Endothelial cell of umbilical vein (primary cell): ENCODE measurements around the gene CPEB1. TPM values are rescaled to one million over a fixed set of nuclear protein-coding genes. Genes with fewer than 3 reads are reported as not detected.

Experiments
- BruUV-seq: library from RNA; stranded (reverse); fragments of 400-500 nt; replicated peaks from 2 replicates; lab custom pipeline; 2021; lab: Mats Ljungman, UMichigan
- CTCF ChIA-PET: fragments of 300-600, 350-600 bp; sonication (Branson Sonifier 250); formaldehyde crosslinking; loops from one replicate; lab custom pipeline; 2021; ENCODE audit warnings: antibody characterized with exemption, inconsistent platforms; lab: Charles Lee
- POLR2A ChIA-PET: fragments of 300-600, 350-600 bp; sonication (Branson Sonifier 250); formaldehyde crosslinking; loops from one replicate; lab custom pipeline; 2021; ENCODE audit warnings: antibody characterized with exemption, inconsistent platforms; lab: Charles Lee
- DNase-seq: peaks from one replicate; pipeline ENCODE4 v3.0.0-alpha.2; 2011; ENCODE audit warnings: low read depth, low spot score
- FAIRE-seq: peaks from 2 replicates; lab custom pipeline; 2011; peaks lifted over from hg19 to GRCh38; lab: Jason Lieb, UNC
- H2AFZ ChIP-seq: 2 replicates; pipeline ENCODE4 v1.6.0; 2012; ENCODE audit warnings: low read depth, low read length, control low read depth, inconsistent platforms
- H3K27ac ChIP-seq: 2 replicates; pipeline ENCODE4 v1.5.1; 2011; ENCODE audit warnings: low read depth, mild to moderate bottlenecking, control low read depth, low read length, moderate library complexity; ENCODE audit not compliant: insufficient read depth
- H3K27me3 ChIP-seq, 2 experiments: 2 replicates each; pipeline versions ENCODE4 v1.6.0 to v1.6.1; 2011; ENCODE audit warnings: low read length in 2 of 2, mixed read lengths in 1 of 2; ENCODE audit not compliant: control insufficient read depth in 2 of 2, insufficient read depth in 2 of 2
- H3K36me3 ChIP-seq, 2 experiments: 2 replicates in 1 of 2; 3 replicates in 1 of 2; pipeline ENCODE4 v1.5.1; 2011; ENCODE audit warnings: low read length in 2 of 2, mild to moderate bottlenecking in 1 of 2, moderate library complexity in 1 of 2; ENCODE audit not compliant: control insufficient read depth in 2 of 2, insufficient read depth in 2 of 2; ENCODE audit errors: extremely low read depth in 1 of 2
- H3K4me1 ChIP-seq: 3 replicates; pipeline ENCODE4 v1.5.1; 2011; ENCODE audit warnings: mild to moderate bottlenecking, low read length; ENCODE audit not compliant: control insufficient read depth, insufficient read depth; ENCODE audit errors: extremely low read depth
- H3K4me2 ChIP-seq: 2 replicates; pipeline ENCODE4 v1.6.1; 2011; ENCODE audit warnings: low read length, control low read depth, mixed read lengths; ENCODE audit not compliant: insufficient read depth
- H3K4me3 ChIP-seq, 3 experiments: fragments of 200-600 bp in 1 of 3; sonication (generic), shearing (Covaris generic) in 1 of 3; replicated peaks in 1 of 3; 2 replicates each; pipeline ENCODE4 v1.5.1; 2011 to 2016; ENCODE audit warnings: control low read depth in 3 of 3, low read length in 3 of 3, mild to moderate bottlenecking in 2 of 3, inconsistent platforms in 1 of 3, low read depth in 1 of 3, moderate library complexity in 1 of 3; ENCODE audit not compliant: insufficient read depth in 1 of 3
- H3K79me2 ChIP-seq: 2 replicates; pipeline ENCODE4 v1.6.0; 2012; ENCODE audit warnings: low read length, inconsistent platforms; ENCODE audit not compliant: control insufficient read depth, insufficient read depth
- H3K9ac ChIP-seq: replicated peaks from 2 replicates; pipeline ENCODE3; 2011; ENCODE audit warnings: low read length, control low read depth; ENCODE audit not compliant: insufficient read depth; ENCODE audit errors: extremely low read depth
- H3K9me1 ChIP-seq: replicated peaks from 3 replicates; pipeline ENCODE4 v1.6.0; 2011; ENCODE audit warnings: mild to moderate bottlenecking, low read length; ENCODE audit not compliant: control insufficient read depth, insufficient read depth; ENCODE audit errors: extremely low read depth
- H3K9me3 ChIP-seq: replicated peaks from 2 replicates; pipeline ENCODE4 v1.5.1; 2012; ENCODE audit warnings: low read length, inconsistent platforms; ENCODE audit not compliant: control insufficient read depth, insufficient read depth
- H4K20me1 ChIP-seq: replicated peaks from 2 replicates; pipeline ENCODE3; 2011; ENCODE audit warnings: mild to moderate bottlenecking, low read length; ENCODE audit not compliant: control insufficient read depth, insufficient read depth; ENCODE audit errors: extremely low read depth
- EZH2 ChIP-seq: IDR thresholded peaks from 2 replicates; pipeline ENCODE4 v1.6.1; 2012; ENCODE audit warnings: borderline replicate concordance, low read depth, mild to moderate bottlenecking, moderate library complexity, low read length, inconsistent platforms; ENCODE audit not compliant: severe bottlenecking
- FOS ChIP-seq: IDR thresholded peaks from 2 replicates; pipeline ENCODE4 v1.6.1; 2011; ENCODE audit warnings: mild to moderate bottlenecking, low read length, moderate library complexity, borderline replicate concordance; ENCODE audit not compliant: insufficient read depth
- GATA2 ChIP-seq: IDR thresholded peaks from 2 replicates; pipeline ENCODE4 v1.7.0; 2011; ENCODE audit warnings: low read depth, mild to moderate bottlenecking, moderate library complexity, mixed read lengths, low read length; ENCODE audit not compliant: insufficient read length, insufficient read depth
- JUN ChIP-seq: IDR thresholded peaks from 2 replicates; pipeline ENCODE4 v1.6.1; 2011; ENCODE audit warnings: borderline replicate concordance, low read depth; ENCODE audit not compliant: insufficient read length, insufficient read depth
- MYC ChIP-seq: IDR thresholded peaks from one replicate; pipeline ENCODE4 v1.6.1; 2011; ENCODE audit warnings: mild to moderate bottlenecking, low read depth, low read length
- POLR2A ChIP-seq: IDR thresholded peaks from 2 replicates; pipeline ENCODE4 v1.6.1; 2012; ENCODE audit warnings: low read depth, mild to moderate bottlenecking, control low read depth, low read length
- POLR2AphosphoS5 ChIP-seq: IDR thresholded peaks from 2 replicates; pipeline ENCODE4 v1.6.1; 2012; ENCODE audit warnings: low read depth, mild to moderate bottlenecking, control low read depth, low read length, moderate library complexity; ENCODE audit not compliant: insufficient read depth
- dilution Hi-C: fragments of 300-500 bp; cut with MboI; formaldehyde crosslinking; loops from one replicate; pipeline ENCODE4 v1.15.0; 2019; ENCODE audit warnings: low sequenced_read_pairs; ENCODE audit not compliant: extremely low pct_ligation_motif_present
- intact Hi-C: fragments of 100-400 bp; cut with micrococcal nuclease; formaldehyde crosslinking; loops from one replicate; pipeline ENCODE4 v1.10.0; 2022
- polyA plus RNA-seq, 4 experiments: library from polyadenylated mRNA; depleted of rRNA in 3 of 4; stranded (reverse) in 3 of 4; unstranded in 1 of 4; fragments of >200 nt; gene quantifications; 2 replicates each; pipeline versions ENCODE4 v1.2.1 to v1.2.3, GENCODE V29; 2011 to 2012; ENCODE audit warnings: missing spikeins in 1 of 4
- total RNA-seq: library from RNA; stranded (reverse); gene quantifications from 2 replicates; pipeline ENCODE4 v1.2.3, GENCODE V29; 2021
- TF ChIP-seq, protein P1 (sequence below): IDR thresholded peaks from 2 replicates; pipeline ENCODE4 v1.6.1; 2011; ENCODE audit not compliant: insufficient read depth, insufficient read length
- TF ChIP-seq, protein P2 (sequence below), 2 donors: IDR thresholded peaks; 1 replicate in 1 of 2; 2 replicates in 1 of 2; pipeline ENCODE4 v1.5.1; 2011; ENCODE audit warnings: low read length in 2 of 2, mild to moderate bottlenecking in 2 of 2, moderate library complexity in 2 of 2, control low read depth in 1 of 2, inconsistent platforms in 1 of 2, low read depth in 1 of 2; ENCODE audit not compliant: insufficient read depth in 1 of 2; ENCODE audit errors: extremely low read depth in 1 of 2

CPEB1 gene
- total and polyA plus RNA-seq, 2 donors (not counting 3 experiments of a cell fraction or from before 2014, with no cell fraction given) = not detected

DNA sequence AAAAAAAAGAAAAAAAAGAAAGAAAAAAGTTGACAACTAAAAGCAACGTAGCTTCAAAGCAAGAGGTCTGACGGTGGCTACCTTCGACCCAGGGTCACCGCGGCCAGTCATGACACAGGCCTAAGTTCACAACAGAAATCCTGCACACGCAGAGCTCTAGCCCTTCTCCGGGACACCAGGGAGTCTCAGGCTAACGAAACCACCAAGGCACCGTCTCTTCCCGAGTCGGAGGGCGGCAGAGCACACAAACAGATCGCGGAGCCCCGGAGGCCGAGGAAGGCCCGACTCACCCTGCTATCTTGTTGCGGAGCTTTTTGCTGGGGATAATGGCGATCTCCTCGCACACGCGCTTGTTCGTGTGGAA, 107.5 kb downstream of the CPEB1 start:
- Histone ChIP-seq H3K9me3 (no peaks in the 10 kb centered on the region), H3K79me2 (peaks cover 42% of the 10 kb centered on the region), H3K27me3 (peaks cover under 1 to 8% of the 10 kb centered on the region in 2 experiments), H3K9me1 (no peaks in the 10 kb centered on the region), H3K4me2 (peak overlapping the region; percentile 90), H3K9ac (peak overlapping the region; percentile 94), H4K20me1 (peaks cover 3% of the 10 kb centered on the region), H3K36me3 (peaks cover 26 to 27% of the 10 kb centered on the region in 2 experiments), H3K4me3 (peak overlapping the region; percentile 73 to 87 (median 86)), H2AFZ (no peak overlapping the region), H3K27ac (peak overlapping the region; percentile 27), H3K4me1 (peaks cover 17% of the 10 kb centered on the region)
- ChIA-PET POLR2A (interaction anchor here (1.1 to 2.2 kb wide), 4 partner anchors 9 to 271 kb away, joined by 3 to 16 read pairs (median 4); no protein-coding TSS in a partner anchor), CTCF (interaction anchor here (0.6 to 2.5 kb wide), 8 partner anchors 9 to 903 kb away, joined by 3 to 28 read pairs (median 5); no protein-coding TSS in a partner anchor)
- FAIRE-seq (peak; percentile 35), DNase-seq (no peak)
- no TSS peak for BruUV-seq
- dilution Hi-C loops = no loop called here
- intact Hi-C loops = loop anchor here (2.0 to 5.0 kb wide), 6 partner anchors 213 to 668 kb away; partner anchors contain the start of genes C15orf40, HDGFL3 and RAMAC
- TF ChIP-seq MYC (no peak), POLR2A (no peak), FOS (no peak), JUN (no peak), GATA2 (no peak), POLR2AphosphoS5 (no peak), EZH2 (no peak)
- TF ChIP-seq, protein P1, sequence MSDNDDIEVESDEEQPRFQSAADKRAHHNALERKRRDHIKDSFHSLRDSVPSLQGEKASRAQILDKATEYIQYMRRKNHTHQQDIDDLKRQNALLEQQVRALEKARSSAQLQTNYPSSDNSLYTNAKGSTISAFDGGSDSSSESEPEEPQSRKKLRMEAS = no peak
- TF ChIP-seq, protein P2, sequence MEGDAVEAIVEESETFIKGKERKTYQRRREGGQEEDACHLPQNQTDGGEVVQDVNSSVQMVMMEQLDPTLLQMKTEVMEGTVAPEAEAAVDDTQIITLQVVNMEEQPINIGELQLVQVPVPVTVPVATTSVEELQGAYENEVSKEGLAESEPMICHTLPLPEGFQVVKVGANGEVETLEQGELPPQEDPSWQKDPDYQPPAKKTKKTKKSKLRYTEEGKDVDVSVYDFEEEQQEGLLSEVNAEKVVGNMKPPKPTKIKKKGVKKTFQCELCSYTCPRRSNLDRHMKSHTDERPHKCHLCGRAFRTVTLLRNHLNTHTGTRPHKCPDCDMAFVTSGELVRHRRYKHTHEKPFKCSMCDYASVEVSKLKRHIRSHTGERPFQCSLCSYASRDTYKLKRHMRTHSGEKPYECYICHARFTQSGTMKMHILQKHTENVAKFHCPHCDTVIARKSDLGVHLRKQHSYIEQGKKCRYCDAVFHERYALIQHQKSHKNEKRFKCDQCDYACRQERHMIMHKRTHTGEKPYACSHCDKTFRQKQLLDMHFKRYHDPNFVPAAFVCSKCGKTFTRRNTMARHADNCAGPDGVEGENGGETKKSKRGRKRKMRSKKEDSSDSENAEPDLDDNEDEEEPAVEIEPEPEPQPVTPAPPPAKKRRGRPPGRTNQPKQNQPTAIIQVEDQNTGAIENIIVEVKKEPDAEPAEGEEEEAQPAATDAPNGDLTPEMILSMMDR (IDR thresholded peaks at IDR 0.05; ENCODE audit: extremely low read depth in 1 of 2, insufficient read depth in 1 of 2, low read depth in 1 of 2, low read length in 2 of 2) = no peak
